Psoas muscle (tissue), 8 donors: ENCODE data around the gene EGFLAM. TPM values are rescaled to one million over a fixed set of nuclear protein-coding genes. Genes with fewer than 3 reads are reported as not detected.

Experiments used
- ATAC-seq, 4 donors: fragments of 200-7000 bp; cut with Tn5 transposase; one replicate each; pipeline ENCODE4 v1.9.1; 2020; ENCODE audit warnings: moderate library complexity in 3 of 4, mild to moderate bottlenecking in 2 of 4
- DNase-seq, 2 donors: peaks; one replicate each; pipeline ENCODE4 v3.0.0-alpha.2; 2020
- H3K27ac ChIP-seq: fragments of 200-600 bp; one replicate; pipeline ENCODE4 v1.8.0; 2022
- H3K27me3 ChIP-seq, 3 donors: fragments of 200-600 bp in 1 of 3; one replicate each; pipeline versions ENCODE4 v1.6.1 to v1.8.0; 2013 to 2022; ENCODE audit warnings: low read length in 2 of 3, mild to moderate bottlenecking in 2 of 3, moderate library complexity in 1 of 3; ENCODE audit not compliant: insufficient read depth in 3 of 3
- H3K36me3 ChIP-seq, 2 donors: fragments of 200-600 bp in 1 of 2; one replicate each; pipeline versions ENCODE4 v1.6.1 to v1.8.0; 2013 to 2022; ENCODE audit warnings: low read depth in 1 of 2, mild to moderate bottlenecking in 1 of 2, moderate library complexity in 1 of 2; ENCODE audit not compliant: insufficient read depth in 1 of 2
- H3K4me1 ChIP-seq: fragments of 200-600 bp; one replicate; pipeline ENCODE4 v1.8.0; 2022
- H3K4me3 ChIP-seq: fragments of 200-600 bp; one replicate; pipeline ENCODE4 v1.8.0; 2022; ENCODE audit warnings: mild to moderate bottlenecking
- H3K9me3 ChIP-seq: fragments of 200-600 bp; one replicate; pipeline ENCODE4 v1.8.0; 2022
- CTCF ChIP-seq: fragments of 200-600 bp; IDR thresholded peaks from one replicate; pipeline ENCODE4 v1.8.0; 2022; ENCODE audit warnings: antibody characterized with exemption
- WGBS, 3 donors: extraction: QIAGEN DNeasy Blood & Tissue Kit; methylation state at CpG; one replicate each; pipeline versions ENCODE4 v1.1.6 to v1.1.7; 2013; 5-methylcytosine and 5-hydroxymethylcytosine counted together
- intact Hi-C, 2 donors: fragments of 100-400 bp; cut with DNase I; formaldehyde crosslinking; loops; one replicate each; pipeline versions ENCODE4 v1.11.0 to v1.14.2; 2022
- long read RNA-seq, 2 donors: library from polyadenylated mRNA; unstranded; transcript quantifications; one replicate each; pipeline ENCODE4 v2.0.0, GENCODE V29; 2021
- polyA plus RNA-seq, 3 donors: library from polyadenylated mRNA; stranded (reverse); fragments of 200-250 nt; gene quantifications; one replicate each; pipeline ENCODE4 v1.2.3, GENCODE V29; 2013
- total RNA-seq, 4 donors: library from RNA; stranded (reverse); fragmentation: NEBNext Ultra II Directional in 2 of 4; extraction: Animal tissue kit (Norgen Biotek cat#: 25700) in 2 of 4; gene quantifications; one replicate each; pipeline versions ENCODE4 v1.2.1 to v1.2.4, GENCODE V29; 2021 to 2023
- donor health status: healthy with polysubstance abuse.
- donor health status: DM: no; HTN: no; CAD: no; lungs with moderate emphysema.
- donor health status: Bipolar disorder and iron deficiency.
- donor health status: healthy.
- donor health status: DM: yes; HTN: yes; CAD: no.
- donor health status: DM: no; HTN: no; CAD: no.
- donor health status: DM: no; HTN: no; CAD: no.
- donor health status: DM: yes; HTN: yes; CAD: no.

Gene EGFLAM
- total RNA-seq, result 10 to 100 TPM; 35.3 to 53.8 (median 43.6) TPM
- polyA plus RNA-seq, result 10 to 100 TPM; 16.0 to 29.8 (median 27.6) TPM
- long read RNA-seq, donor 1, full-length matches to known transcripts, result 20 of 33 reads
- long read RNA-seq, donor 1, partial matches to known transcripts, result 5 of 33 reads
- long read RNA-seq, donor 1, other reads (novel, unspliced or antisense), result 8 of 33 reads
- long read RNA-seq, donor 2, full-length matches to known transcripts, result 41 of 51 reads
- long read RNA-seq, donor 2, partial matches to known transcripts, result 4 of 51 reads
- long read RNA-seq, donor 2, other reads (novel, unspliced or antisense), result 6 of 51 reads

GRCh38 chr5:38258319-38259061 is at the start of gene EGFLAM:
TSS of gene EGFLAM (plus strand) at chr5:38258559. CDS start at chr5:38258755, 196 bp downstream.
- H3K4me1 ChIP-seq, result peaks cover 2% of the 10 kb centered on the region
- intact Hi-C loops, result no loop called here
- 0 to 1% (median 1%) methylated on average over 62 to 73 of the region's 73 CpGs for WGBS, 3 donors
- no peaks in the 10 kb centered on the region for H3K36me3 ChIP-seq
- peak; percentile 44 to 89 (median 76) for ATAC-seq
- peak within 1 kb of the TSS; percentile 72 for H3K4me3 ChIP-seq
- peaks cover 0 to 71% (median 14%) of the 10 kb centered on the region in 3 donors for H3K27me3 ChIP-seq
- DNase-seq, result peak; percentile 17 to 58
- no peaks in the 10 kb centered on the region for H3K9me3 ChIP-seq
- peak within 1 kb of the TSS; percentile 47 for H3K27ac ChIP-seq
- TF ChIP-seq CTCF, result peak; percentile 31

- no peaks in the 10 kb centered on the region for H3K36me3 ChIP-seq
- H3K4me3 ChIP-seq, result no peak overlapping the region
- H3K27ac ChIP-seq, result no peak overlapping the region
- intact Hi-C loops, result loop anchor here in 1 of 2 donors (10.0 kb wide), 1 partner anchor 316 kb away; no protein-coding TSS in a partner anchor
- 4 to 22% (median 10%) methylated on average over 1 of the region's 1 CpG for WGBS, 3 donors
- no peaks in the 10 kb centered on the region for H3K4me1 ChIP-seq
- peak; percentile 44 for TF ChIP-seq CTCF
- DNase-seq, result no peak
- H3K27me3 ChIP-seq, result peaks cover 0 to 2% (median 0%) of the 10 kb centered on the region in 3 donors
- peak in 1 of 4 donors; percentile 46 for ATAC-seq
- no peaks in the 10 kb centered on the region for H3K9me3 ChIP-seq
Observed at GRCh38 chr5:38208782-38209378, 49.5 kb upstream of the EGFLAM start.

GRCh38 chr5:38210676-38211353 is 47.5 kb upstream of the EGFLAM start:
- intact Hi-C loops, result no loop called here
- Histone ChIP-seq H3K36me3 (no peaks in the 10 kb centered on the region), H3K27ac (no peak overlapping the region), H3K4me1 (no peaks in the 10 kb centered on the region), H3K9me3 (no peaks in the 10 kb centered on the region), H3K4me3 (no peak overlapping the region), H3K27me3 (no peaks in the 10 kb centered on the region)
- 68 to 73% (median 68%) methylated on average over 8 of the region's 8 CpGs for WGBS, 3 donors
- no peak for DNase-seq
- no peak for ATAC-seq
- TF ChIP-seq CTCF, result no peak

- Histone ChIP-seq H3K27ac (no peak overlapping the region), H3K4me3 (no peak overlapping the region), H3K36me3 (no peaks in the 10 kb centered on the region), H3K4me1 (no peaks in the 10 kb centered on the region), H3K27me3 (no peaks in the 10 kb centered on the region), H3K9me3 (no peaks in the 10 kb centered on the region)
- TF ChIP-seq CTCF, result no peak
- DNase-seq (no peak), ATAC-seq (no peak)
- intact Hi-C loops, result no loop called here
- WGBS, 3 donors, result 34 to 42% (median 34%) methylated on average over 6 of the region's 6 CpGs
Observed at GRCh38 chr5:38211354-38211710, 47.0 kb upstream of the EGFLAM start.
